ENCODE data around the gene DGKQ. TPM values are rescaled to one million over a fixed set of nuclear protein-coding genes. Genes with fewer than 3 reads are reported as not detected.

The DGKQ gene
- total RNA-seq, 1 experiment from 2014 or later = 12.4 TPM

DNA sequence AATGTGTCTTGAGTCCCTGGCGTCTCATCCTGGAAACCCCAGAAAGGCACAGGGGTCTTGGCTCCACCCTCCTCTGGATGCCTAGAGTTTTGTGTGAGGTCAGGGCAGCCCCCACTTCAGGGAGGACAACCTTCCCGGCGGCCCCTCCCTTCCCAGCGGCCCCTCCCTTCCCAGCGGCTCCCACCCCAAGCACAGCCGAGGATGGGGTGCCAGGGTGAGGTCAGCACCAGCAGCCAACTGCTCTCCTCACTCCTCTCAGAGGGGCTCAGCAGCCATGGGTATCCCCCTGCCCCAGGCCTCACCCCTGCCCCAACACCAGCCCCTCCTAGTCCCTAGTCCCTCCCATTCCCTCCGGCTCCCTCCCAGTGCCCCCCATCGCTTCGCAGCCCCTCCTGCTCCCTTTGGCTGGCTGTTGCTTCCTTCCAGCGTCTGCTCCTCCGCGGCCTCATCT is 17.4 kb downstream of the DGKQ start:
- H4K20me1 ChIP-seq (ENCODE audit: control insufficient read depth, insufficient read depth, insufficient read length) = no peaks in the 10 kb centered on the region
- H4K5ac ChIP-seq (ENCODE audit: insufficient read length, low read depth, low read length) = no peak overlapping the region
- no peak overlapping the region for H2BK20ac ChIP-seq (ENCODE audit: low read depth, low read length, poor library complexity, severe bottlenecking)
- no peak overlapping the region for H3K18ac ChIP-seq (ENCODE audit: insufficient read length, low read depth, low read length)
- Mint-ChIP-seq H3K9me3 (no peaks in the 10 kb centered on the region), H3K4me1 (peaks cover 2% of the 10 kb centered on the region in 2 experiments; a peak in 3 of 4 replicates), H3K27me3 (ENCODE audit: low read depth) (no peaks in the 10 kb centered on the region), H3K36me3 (ENCODE audit: insufficient read depth in 1 of 3, low read depth in 3 of 3) (peaks cover 0 to 5% (median 0%) of the 10 kb centered on the region in 3 experiments; a peak in 2 of 7 replicates), H3K27ac (no peak overlapping the region), H3K4me3 (no peak overlapping the region)
- H2BK15ac ChIP-seq (ENCODE audit: low read depth, low read length) = no peak overlapping the region
- H3K79me1 ChIP-seq (ENCODE audit: insufficient read depth, low read depth, low read length, poor library complexity, severe bottlenecking) = no peaks in the 10 kb centered on the region
- no peak overlapping the region for H3T11ph ChIP-seq (ENCODE audit: low read length)
- no peaks in the 10 kb centered on the region for H3K27me3 ChIP-seq (ENCODE audit: insufficient read depth, low read length)
- no peaks in the 10 kb centered on the region for H3K4me1 ChIP-seq (ENCODE audit: insufficient read depth, low read length)
- H4K91ac ChIP-seq (ENCODE audit: insufficient read length, low read depth, low read length) = no peak overlapping the region
- no peak overlapping the region for H3K23ac ChIP-seq (ENCODE audit: insufficient read length, low read depth, low read length)
- H2AK5ac ChIP-seq (ENCODE audit: insufficient read length, low read length) = no peak overlapping the region
- H3K9ac ChIP-seq (ENCODE audit: extremely low read depth, insufficient read length, low read length) = no peak overlapping the region
- no peaks in the 10 kb centered on the region for H3K79me2 ChIP-seq (ENCODE audit: insufficient read depth, low read length)
- no peak overlapping the region for H2AFZ ChIP-seq (ENCODE audit: low read length)
- no peak overlapping the region for H2BK120ac ChIP-seq (ENCODE audit: low read depth, low read length, poor library complexity, severe bottlenecking)
- no peak overlapping the region for H3K4ac ChIP-seq (ENCODE audit: low read depth, low read length)
- H2BK5ac ChIP-seq (ENCODE audit: insufficient read length, low read length) = no peak overlapping the region
- WGBS (ENCODE audit: extremely low coverage, insufficient read length, low lambda C conversion rate) = no CpG with 5 or more reads among the region's 12 CpGs
- H3K56ac ChIP-seq (ENCODE audit: insufficient read length, low read depth, low read length) = no peak overlapping the region
- no peak overlapping the region for H3K4me2 ChIP-seq (ENCODE audit: insufficient read depth, insufficient read length, low read length)
- H4K8ac ChIP-seq (replicated peaks; ENCODE audit: insufficient read length, low read depth, low read length) = no peak overlapping the region
- no peaks in the 10 kb centered on the region for H3K9me3 ChIP-seq (ENCODE audit: control insufficient read depth, low read depth, low read length)
- no peak overlapping the region for H3K27ac ChIP-seq (ENCODE audit: insufficient read length, low read depth, low read length)
- H3K14ac ChIP-seq (ENCODE audit: insufficient read depth, low read length) = no peak overlapping the region; the same call in 1 of the 2 replicates
- no peak overlapping the region for H2BK12ac ChIP-seq (ENCODE audit: insufficient read length, low read depth, low read length)
- TF ChIP-seq, protein P1, sequence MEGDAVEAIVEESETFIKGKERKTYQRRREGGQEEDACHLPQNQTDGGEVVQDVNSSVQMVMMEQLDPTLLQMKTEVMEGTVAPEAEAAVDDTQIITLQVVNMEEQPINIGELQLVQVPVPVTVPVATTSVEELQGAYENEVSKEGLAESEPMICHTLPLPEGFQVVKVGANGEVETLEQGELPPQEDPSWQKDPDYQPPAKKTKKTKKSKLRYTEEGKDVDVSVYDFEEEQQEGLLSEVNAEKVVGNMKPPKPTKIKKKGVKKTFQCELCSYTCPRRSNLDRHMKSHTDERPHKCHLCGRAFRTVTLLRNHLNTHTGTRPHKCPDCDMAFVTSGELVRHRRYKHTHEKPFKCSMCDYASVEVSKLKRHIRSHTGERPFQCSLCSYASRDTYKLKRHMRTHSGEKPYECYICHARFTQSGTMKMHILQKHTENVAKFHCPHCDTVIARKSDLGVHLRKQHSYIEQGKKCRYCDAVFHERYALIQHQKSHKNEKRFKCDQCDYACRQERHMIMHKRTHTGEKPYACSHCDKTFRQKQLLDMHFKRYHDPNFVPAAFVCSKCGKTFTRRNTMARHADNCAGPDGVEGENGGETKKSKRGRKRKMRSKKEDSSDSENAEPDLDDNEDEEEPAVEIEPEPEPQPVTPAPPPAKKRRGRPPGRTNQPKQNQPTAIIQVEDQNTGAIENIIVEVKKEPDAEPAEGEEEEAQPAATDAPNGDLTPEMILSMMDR (conservative IDR thresholded peaks at IDR 0.05) = no peak
- DNase-seq = no peak
- H3K23me2 ChIP-seq (ENCODE audit: insufficient read length, low read depth, low read length, poor library complexity, severe bottlenecking) = no peaks in the 10 kb centered on the region

All from H9 (cell line).